Measurements from ENCODE around the gene BBX.
"Not testable (repeated sequence)": the region's sequence is repeated elsewhere in the genome, so short reads cannot be mapped to it uniquely, and the experiment has no call there.

BBX gene

GRCh38 chr3:107689355-107689754 lies 166.6 kb downstream of the BBX start:
- TF ChIP-seq, protein P1, sequence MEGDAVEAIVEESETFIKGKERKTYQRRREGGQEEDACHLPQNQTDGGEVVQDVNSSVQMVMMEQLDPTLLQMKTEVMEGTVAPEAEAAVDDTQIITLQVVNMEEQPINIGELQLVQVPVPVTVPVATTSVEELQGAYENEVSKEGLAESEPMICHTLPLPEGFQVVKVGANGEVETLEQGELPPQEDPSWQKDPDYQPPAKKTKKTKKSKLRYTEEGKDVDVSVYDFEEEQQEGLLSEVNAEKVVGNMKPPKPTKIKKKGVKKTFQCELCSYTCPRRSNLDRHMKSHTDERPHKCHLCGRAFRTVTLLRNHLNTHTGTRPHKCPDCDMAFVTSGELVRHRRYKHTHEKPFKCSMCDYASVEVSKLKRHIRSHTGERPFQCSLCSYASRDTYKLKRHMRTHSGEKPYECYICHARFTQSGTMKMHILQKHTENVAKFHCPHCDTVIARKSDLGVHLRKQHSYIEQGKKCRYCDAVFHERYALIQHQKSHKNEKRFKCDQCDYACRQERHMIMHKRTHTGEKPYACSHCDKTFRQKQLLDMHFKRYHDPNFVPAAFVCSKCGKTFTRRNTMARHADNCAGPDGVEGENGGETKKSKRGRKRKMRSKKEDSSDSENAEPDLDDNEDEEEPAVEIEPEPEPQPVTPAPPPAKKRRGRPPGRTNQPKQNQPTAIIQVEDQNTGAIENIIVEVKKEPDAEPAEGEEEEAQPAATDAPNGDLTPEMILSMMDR (IDR thresholded peaks at IDR 0.05; ENCODE audit: extremely low read depth, insufficient read depth, missing control alignments), result no peak
- no peak for DNase-seq (ENCODE audit: low spot score)
- in situ Hi-C loops (cut with MboI; ENCODE audit: low pct_unique_long_range_greater_than_20kb, low sequenced_read_pairs, unreplicated experiment), result no loop called here

- TF ChIP-seq, protein P1 (IDR thresholded peaks at IDR 0.05; ENCODE audit: extremely low read depth, insufficient read depth, missing control alignments), result peak; percentile 49
- DNase-seq (ENCODE audit: low spot score), result peak; percentile 37
- in situ Hi-C loops (cut with MboI; ENCODE audit: low pct_unique_long_range_greater_than_20kb, low sequenced_read_pairs, unreplicated experiment), result no loop called here
Measured at GRCh38 chr3:107690522-107691138, 167.9 kb downstream of the BBX start.

DNA sequence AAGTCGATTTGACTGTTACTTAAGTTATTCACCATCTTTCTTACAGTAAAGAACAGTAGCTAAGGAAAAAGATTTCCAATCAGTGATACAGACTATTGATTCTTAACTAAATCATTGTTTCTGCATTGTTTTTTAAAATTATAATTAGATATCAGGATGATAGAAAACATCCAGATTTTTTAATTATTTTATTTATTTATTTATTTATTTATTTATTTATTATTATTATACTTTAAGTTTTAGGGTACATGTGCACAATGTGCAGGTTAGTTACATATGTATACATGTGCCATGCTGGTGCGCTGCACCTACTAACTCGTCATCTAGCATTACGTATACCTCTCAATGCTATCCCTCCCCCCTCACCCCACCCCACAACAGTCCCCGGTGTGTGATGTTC lies 169.2 kb downstream of the BBX start:
- DNase-seq (ENCODE audit: low spot score); in situ Hi-C loops (cut with MboI; ENCODE audit: low pct_unique_long_range_greater_than_20kb, low sequenced_read_pairs, unreplicated experiment): not testable (repeated sequence)

GRCh38 chr3:107697348-107697747 lies 174.6 kb downstream of the BBX start:
- DNase-seq (ENCODE audit: low spot score); in situ Hi-C loops (cut with MboI; ENCODE audit: low pct_unique_long_range_greater_than_20kb, low sequenced_read_pairs, unreplicated experiment): not testable (repeated sequence)

DNA sequence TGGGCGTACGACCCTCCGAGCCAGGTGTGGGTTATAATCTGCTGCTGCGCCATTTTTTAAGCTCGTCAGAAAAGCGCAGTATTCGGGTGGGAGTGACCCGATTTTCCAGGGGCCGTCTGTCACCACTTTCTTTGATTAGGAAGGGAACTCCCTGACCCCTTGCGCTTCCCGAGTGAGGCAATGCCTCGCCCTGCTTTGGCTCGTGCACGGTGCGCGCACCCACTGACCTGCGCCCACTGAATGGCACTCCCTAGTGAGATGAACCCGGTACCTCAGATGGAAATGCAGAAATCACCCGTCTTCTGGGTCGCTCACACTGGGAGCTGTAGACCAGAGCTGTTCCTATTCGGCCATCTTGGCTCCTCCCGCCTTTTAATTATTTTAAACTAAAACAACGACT lies 175.1 kb downstream of the BBX start:
- DNase-seq (ENCODE audit: low spot score); in situ Hi-C loops (cut with MboI; ENCODE audit: low pct_unique_long_range_greater_than_20kb, low sequenced_read_pairs, unreplicated experiment): not testable (repeated sequence)

GRCh38 chr3:107699682-107700081 lies 176.9 kb downstream of the BBX start:
- TF ChIP-seq, protein P1 (IDR thresholded peaks at IDR 0.05; ENCODE audit: extremely low read depth, insufficient read depth, missing control alignments), result no peak

GRCh38 chr3:107701299-107701698 lies 178.5 kb downstream of the BBX start:
- in situ Hi-C loops (cut with MboI; ENCODE audit: low pct_unique_long_range_greater_than_20kb, low sequenced_read_pairs, unreplicated experiment), result no loop called here
- TF ChIP-seq, protein P1 (IDR thresholded peaks at IDR 0.05; ENCODE audit: extremely low read depth, insufficient read depth, missing control alignments), result no peak
- DNase-seq (ENCODE audit: low spot score), result no peak

More at GRCh38 chr3:107699682-107700081, 176.9 kb downstream of the BBX start:
- no peak for DNase-seq (ENCODE audit: low spot score)
- in situ Hi-C loops (cut with MboI; ENCODE audit: low pct_unique_long_range_greater_than_20kb, low sequenced_read_pairs, unreplicated experiment), result no loop called here

DNA sequence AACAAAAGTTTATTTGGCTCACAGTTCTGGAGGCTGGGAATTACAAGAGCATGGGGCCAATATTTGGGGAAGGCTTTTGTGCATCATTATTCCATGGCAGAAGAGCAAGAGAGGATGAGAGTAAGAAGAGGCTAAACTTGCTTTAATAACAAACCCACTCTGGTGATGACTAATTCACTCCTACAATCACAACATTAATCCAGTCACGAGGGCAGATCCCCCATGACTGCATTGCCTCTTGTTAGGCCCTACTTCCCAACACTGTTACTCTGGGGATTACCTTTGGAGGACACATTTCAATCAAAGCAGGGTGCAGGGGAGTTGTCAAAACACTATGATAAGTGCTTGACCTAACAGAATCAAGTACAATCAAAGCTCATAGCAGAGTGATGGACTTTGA lies 181.7 kb downstream of the BBX start:
- no peak for DNase-seq (ENCODE audit: low spot score)
- TF ChIP-seq, protein P1 (IDR thresholded peaks at IDR 0.05; ENCODE audit: extremely low read depth, insufficient read depth, missing control alignments), result no peak
- in situ Hi-C loops (cut with MboI; ENCODE audit: low pct_unique_long_range_greater_than_20kb, low sequenced_read_pairs, unreplicated experiment), result no loop called here
